Fibroblast of skin of right biceps (primary cell): Measurements from ENCODE around the gene DPY19L3.
A peak's percentile ranks its signal among the peaks of the same experiment; 100 is the strongest.
"Not testable (repeated sequence)": the region's sequence is repeated elsewhere in the genome, so short reads cannot be mapped to it uniquely, and the experiment has no call there.

Experiments used
- DNase-seq: peaks from one replicate; pipeline ENCODE4 v3.0.0-alpha.2; 2013

DPY19L3 gene

GRCh38 chr19:32397671-32398101 is 7.9 kb upstream of the DPY19L3 start:
- peak; percentile 86 for DNase-seq

GRCh38 chr19:32401992-32402391 is 3.6 kb upstream of the DPY19L3 start:
- no peak for DNase-seq

- no peak for DNase-seq
These were observed 2.1 kb upstream of the DPY19L3 start for GRCh38 chr19:32403291-32403995.

GRCh38 chr19:32404213-32404932 is 1.2 kb upstream of the DPY19L3 start:
- DNase-seq: no peak

GRCh38 chr19:32404933-32405430 is 588 bp upstream of the DPY19L3 start:
- no peak for DNase-seq

- peak; percentile 3 for DNase-seq
These were observed 812 bp downstream of the DPY19L3 start for GRCh38 chr19:32406161-32407003.

- DNase-seq: peak; percentile 49
These were observed 1.7 kb downstream of the DPY19L3 start for GRCh38 chr19:32407004-32407992.

GRCh38 chr19:32415246-32415645 is 9.7 kb downstream of the DPY19L3 start:
- no peak for DNase-seq

- DNase-seq: no peak
These were observed 10.1 kb downstream of the DPY19L3 start for GRCh38 chr19:32415669-32416068.

GRCh38 chr19:32416749-32417456 is 11.3 kb downstream of the DPY19L3 start:
- no peak for DNase-seq

- no peak for DNase-seq
These were observed 12.6 kb downstream of the DPY19L3 start for GRCh38 chr19:32418155-32418554.

GRCh38 chr19:32421589-32422361 is 16.2 kb downstream of the DPY19L3 start:
- DNase-seq: no peak

- DNase-seq: no peak
These were observed 16.9 kb downstream of the DPY19L3 start for GRCh38 chr19:32422435-32422834.

GRCh38 chr19:32423944-32424343 is 18.4 kb downstream of the DPY19L3 start:
- not testable (repeated sequence) for DNase-seq

- DNase-seq: no peak
These were observed 22.0 kb downstream of the DPY19L3 start for GRCh38 chr19:32427536-32427935.

- DNase-seq: no peak
These were observed 31.1 kb downstream of the DPY19L3 start for GRCh38 chr19:32436692-32437091.

- no peak for DNase-seq
These were observed 31.5 kb downstream of the DPY19L3 start for GRCh38 chr19:32437096-32437495.

- no peak for DNase-seq
These were observed 33.2 kb downstream of the DPY19L3 start for GRCh38 chr19:32438751-32439150.

- no peak for DNase-seq
These were observed 37.1 kb downstream of the DPY19L3 start for GRCh38 chr19:32442650-32443049.

GRCh38 chr19:32447534-32447933 is 42.0 kb downstream of the DPY19L3 start:
- not testable (repeated sequence) for DNase-seq
